ENCODE results near the gene GAS2L2.

GRCh38 chr17:35708149-35708548 is 44.9 kb downstream of the GAS2L2 start:
- TF ChIP-seq POLR2A (IDR thresholded peaks at IDR 0.05): no peak
- no peak for TF ChIP-seq CTCF (IDR thresholded peaks at IDR 0.05)

All from thyroid gland (tissue), 4 donors.